HG02884 (cell line): Measurements from ENCODE around the gene SCP2D1.
"Not testable (repeated sequence)": the region's sequence is repeated elsewhere in the genome, so short reads cannot be mapped to it uniquely, and the experiment has no call there.

Source experiments
- ATAC-seq: cut with Tn5 transposase; IDR thresholded peaks from one replicate; pipeline ENCODE4 v1.9.1; 2021; ENCODE audit warnings: mild to moderate bottlenecking, moderate library complexity; ENCODE audit not compliant: unreplicated experiment

The SCP2D1 gene

DNA sequence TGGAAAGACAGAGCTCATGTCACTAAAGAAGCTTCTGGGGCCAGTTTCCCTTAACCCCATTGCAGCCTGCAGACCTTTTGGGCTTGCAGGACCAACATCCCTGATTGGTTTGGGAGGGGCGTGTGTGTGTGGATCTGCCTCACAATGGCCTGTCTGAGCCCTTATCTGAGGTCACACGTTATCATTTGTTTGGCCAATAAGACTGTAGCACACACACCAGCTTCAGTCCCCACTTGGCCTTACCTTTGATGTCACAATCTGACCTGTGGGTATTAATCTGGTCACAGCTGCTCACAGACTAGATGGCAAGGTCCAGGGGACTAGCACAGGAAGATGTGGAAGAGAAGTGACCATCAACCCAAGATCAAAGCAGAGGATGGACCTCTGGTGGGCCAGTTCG, at the start of gene SCP2D1:
SCP2D1 (plus strand) TSS at position 301 of the 400 bp plus-strand sequence; CDS start at position 334, 33 bp downstream.
- no peak for ATAC-seq

DNA sequence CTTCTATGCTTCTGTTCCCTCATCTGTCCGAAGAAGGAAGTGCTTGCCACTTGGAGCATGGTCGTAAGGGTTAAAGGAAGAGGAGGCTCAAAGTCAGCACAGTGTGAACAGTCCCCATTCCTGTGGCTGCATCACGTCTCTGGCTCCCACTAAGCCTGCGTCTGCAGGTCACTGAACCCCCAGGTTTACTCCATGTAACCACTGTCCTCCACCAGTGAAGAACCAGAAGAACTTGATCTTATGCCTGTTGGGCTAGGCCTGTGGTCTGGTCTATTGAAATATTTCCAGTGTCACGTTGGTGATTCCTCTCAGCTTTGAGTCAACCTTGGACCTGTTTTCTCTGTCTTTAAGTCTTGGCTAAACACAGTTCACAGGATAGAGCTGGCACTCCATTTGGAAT, 45.9 kb upstream of the SCP2D1 start:
- no peak for ATAC-seq

DNA sequence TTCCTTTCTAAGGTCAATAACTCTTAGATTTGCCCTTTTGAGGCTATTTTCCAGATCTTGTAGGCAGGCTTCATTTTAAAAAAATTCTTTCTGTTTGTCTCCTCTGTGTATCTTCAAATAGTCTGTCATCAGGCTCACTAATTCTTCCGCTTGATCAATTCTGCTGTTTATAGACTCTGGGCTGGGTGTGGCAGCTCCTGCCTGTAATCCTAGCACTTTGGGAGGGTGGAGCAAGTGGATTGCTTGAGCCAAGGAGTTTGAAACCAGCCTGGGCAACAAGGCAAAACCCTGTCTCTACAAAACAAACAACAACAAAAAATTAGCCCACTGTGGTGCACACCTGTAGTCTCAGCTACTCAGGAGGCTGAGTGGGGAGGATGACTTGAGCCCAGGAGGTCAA, 40.0 kb upstream of the SCP2D1 start:
- no peak for ATAC-seq

DNA sequence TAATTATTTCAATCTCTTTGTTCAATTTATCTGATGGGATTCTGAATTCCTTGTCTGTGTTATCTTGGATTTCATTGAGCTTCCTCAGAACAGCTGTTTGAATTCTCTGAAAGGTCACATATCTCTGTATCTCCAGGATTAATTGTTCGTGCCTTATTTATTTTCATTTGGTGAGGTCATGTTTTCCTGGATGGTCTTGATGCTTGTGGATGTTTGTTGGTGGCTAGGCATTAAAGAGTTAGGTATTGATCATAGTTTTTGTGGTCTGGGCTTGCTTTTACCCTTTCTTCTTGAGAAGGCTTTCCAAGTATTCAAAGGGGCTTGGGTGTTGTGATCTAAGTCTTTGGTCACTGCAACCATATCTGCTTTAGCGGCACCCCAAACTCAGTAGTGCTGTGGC, 39.4 kb upstream of the SCP2D1 start:
- no peak for ATAC-seq

DNA sequence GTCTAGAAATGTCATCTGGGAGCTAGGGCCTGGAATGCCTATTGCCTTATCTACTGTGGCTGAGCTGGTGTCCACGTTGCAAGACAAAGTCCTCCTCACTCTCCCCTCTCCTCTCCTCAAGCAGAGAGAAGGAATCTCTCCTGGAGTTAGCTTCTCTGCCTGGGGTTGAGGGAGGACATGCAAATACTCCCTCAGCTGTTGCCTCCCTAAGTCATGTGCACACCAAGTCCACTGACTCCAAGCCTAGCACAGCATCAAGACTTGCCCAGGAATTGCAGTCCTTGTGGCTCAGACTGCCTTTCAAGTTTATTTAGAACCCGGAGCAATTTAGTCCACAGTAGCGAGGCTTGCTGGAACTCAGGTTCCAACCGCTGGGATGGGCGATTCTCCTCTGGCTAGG, 38.0 kb upstream of the SCP2D1 start:
- no peak for ATAC-seq

DNA sequence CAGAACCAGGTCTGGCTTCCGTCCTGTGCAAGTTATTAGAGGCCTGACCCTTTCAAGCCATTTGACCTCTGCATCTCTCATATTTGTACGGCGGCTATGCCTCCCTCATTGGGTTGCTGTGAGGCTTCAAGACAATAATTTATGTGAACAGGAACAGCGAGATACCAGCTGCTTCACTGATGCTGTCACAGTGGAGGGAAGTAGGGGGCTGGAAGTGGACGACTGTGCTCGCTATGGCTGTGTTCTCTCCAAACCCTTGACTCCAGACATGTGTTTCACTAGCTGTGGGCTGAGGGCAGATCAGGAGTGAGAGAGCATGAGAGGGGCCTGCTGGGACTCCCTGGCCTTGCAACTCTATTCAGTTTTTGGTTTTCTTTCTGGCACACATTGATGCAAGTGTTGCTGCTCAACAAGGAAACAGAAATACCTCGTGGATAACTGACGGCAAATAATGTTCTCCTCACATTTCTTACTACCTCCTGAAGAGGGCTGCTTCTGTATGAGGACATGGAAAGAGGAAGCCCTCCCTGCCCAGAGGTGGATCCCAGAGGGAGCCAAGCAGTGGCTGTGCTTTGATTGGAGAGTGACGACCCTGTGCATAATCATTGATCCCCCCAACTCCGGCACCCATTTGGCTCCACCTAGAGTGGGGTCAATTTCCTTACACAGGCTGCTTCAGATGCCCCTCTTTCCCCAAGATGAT, 34.7 kb upstream of the SCP2D1 start:
- ATAC-seq: no peak

DNA sequence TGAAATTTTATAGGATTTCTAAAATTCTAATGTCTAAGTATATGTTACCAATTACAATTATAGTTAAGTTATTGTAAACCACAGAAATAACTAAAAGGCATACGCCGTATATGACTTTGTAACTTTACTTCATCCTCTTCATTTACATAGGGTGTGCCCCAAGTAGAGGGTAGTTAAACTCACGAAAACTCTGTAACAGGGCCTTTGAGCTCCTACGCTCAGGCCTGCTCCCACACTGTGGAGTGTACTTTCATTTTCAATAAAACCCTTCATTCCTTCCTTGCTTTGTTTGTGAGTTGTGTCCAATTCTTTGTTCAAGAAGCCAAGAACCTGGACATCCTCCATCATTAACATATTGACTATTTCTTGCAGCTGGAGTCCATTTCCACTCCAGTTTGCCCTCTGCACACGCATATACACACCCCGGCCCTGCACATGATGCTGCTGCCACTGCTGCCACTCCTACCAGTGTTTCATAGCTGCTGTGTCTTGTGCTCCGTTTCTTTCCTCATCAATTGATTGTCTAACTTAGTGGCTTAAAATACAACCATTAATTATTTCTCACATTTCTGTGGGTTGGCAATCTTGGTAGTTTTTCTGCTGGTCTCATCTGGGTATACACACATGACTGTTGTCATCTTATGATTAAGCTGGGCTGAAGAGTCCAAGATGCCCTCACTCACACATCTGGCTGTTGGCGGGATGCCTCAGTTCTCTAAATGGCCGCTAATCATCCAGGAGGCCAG, 33.0 kb upstream of the SCP2D1 start:
- no peak for ATAC-seq

DNA sequence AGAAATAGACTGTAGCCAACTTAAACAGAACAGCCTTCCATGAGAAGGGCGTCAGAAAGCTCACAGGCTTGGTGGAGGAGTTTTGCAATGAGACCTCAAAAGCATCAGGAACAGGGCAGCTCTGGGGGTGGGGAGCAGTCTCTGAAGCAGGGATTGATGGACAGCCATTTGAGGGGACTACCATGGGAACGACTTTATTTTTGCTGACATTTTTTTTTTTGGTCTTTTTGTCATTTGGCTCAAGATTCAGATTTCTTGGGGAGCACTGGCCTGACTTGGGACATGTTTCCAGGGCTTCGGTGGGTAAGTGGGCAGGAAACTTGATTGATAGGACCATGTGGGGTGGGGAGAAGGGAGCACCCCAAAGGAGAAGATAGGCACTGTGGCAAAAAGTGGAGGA, 32.1 kb upstream of the SCP2D1 start:
- ATAC-seq: no peak

DNA sequence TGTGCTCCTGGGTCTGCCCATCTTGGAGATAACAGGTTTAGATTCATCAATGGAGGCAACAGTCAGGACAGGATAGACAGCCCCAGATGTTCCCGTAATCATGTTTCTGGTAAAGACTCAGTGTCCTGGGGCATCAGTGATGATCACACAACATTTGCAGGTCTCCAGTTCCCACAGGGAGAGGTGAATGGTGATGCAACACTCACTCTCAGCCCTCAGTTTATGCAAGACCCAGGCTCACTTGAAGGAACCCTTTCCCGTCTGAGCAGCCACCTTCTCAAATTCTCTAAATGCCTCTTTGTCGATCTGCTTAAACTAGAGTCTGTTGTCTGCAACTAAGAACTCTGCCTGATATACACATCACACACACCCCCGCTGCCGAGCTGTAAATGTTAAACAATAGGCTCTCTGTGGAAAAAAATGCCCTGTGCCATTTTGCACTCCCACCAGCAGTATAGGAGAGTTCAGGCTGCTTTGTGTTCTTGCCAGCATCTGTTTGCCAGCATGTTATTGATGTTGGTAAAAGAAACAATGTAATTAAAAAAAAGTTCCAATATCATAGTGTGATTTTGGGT, 30.1 kb upstream of the SCP2D1 start:
- ATAC-seq: no peak

DNA sequence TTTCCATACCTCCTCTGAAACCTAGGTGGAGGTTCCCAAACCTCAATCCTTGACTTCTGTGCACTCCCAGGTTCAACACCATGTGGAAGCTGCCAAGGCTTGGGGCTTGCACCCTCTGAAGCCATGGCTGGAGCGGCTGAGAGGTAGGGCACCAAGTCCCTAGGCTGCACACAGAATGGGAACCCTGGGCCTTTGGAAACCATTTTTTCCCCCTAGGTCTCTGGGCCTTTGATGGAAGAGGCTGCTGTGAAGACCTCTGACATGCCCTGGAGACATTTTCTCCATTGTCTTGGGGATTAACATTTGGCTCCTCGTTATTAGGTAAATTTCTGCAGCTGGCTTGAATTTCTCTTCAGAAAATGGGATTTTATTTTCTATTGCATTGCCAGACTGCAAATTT, 26.5 kb upstream of the SCP2D1 start:
- ATAC-seq: not testable (repeated sequence)

DNA sequence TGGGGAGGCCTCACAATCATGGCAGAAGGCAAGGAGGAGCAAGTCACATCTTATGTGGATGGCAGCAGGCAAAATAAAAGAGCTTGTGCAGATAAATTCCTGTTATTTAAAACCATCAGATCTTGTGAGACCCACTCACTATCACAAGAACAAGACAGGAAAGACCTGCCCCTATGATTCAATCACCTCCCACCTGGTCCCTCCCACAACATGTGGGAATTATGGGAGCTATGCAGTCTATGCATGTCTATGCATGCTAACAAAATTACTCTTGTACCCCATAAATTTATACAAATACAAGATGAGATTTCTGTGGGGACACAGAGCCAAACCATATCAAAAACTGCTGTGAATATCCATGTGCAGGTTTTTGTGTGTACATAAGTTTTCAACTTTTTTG, 25.6 kb upstream of the SCP2D1 start:
- no peak for ATAC-seq

DNA sequence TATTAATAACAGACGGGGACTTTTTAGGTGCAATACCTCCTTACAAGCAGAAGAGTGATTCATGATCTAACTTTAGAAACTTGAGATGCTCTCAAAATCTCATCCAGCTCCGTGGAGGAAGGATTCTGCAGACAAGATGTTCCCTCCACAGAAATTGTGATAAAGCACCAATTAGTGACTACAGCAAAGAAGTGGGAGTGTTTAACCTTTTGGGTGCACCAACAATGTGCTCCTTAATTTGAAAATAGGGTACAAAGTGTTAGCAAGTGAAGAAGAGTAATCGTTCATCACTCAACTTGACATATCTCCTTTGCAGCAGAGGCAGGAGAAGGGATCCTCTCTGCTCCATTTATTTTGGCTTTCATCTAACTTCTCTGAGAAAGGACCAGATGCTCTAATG, 22.8 kb upstream of the SCP2D1 start:
- ATAC-seq: no peak

DNA sequence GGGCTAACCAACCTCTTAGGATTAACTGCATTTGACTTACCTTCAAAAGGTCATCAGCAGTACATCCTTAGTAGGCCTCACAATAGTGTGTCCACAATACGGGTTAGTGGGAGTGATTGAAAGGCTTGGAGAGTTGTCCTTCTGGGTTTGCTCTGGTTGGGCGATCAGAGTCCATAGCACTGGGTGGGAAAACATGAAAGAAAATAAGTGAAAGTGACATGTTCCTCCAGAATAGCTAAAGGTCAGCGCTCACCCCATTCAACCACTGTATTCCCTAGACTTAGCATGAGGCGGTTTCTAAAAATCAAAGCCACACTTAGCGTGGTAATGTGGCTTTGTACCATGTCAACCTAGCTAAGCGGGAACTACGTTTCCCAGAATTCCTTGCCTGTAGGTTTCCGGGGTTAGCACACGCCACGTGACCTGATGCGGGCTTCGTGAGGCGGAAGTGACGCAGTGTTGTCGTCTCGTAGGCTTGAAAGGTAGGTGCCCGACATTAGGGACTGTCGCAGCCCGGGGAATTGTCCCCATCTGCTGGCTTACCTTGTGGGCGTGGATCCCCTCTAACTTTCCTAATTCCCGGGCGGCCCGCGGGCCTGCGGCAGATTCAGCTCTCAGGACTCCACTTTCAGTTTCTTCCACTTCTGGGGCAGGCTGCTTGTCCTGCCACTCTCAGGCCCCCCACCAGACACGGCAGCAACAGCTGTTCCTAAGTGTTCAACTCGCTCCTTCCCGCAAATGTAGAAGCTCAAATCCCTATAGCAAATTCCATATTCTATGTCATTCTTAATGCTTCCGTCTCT, 19.8 kb upstream of the SCP2D1 start:
- peak; percentile 96 for ATAC-seq

DNA sequence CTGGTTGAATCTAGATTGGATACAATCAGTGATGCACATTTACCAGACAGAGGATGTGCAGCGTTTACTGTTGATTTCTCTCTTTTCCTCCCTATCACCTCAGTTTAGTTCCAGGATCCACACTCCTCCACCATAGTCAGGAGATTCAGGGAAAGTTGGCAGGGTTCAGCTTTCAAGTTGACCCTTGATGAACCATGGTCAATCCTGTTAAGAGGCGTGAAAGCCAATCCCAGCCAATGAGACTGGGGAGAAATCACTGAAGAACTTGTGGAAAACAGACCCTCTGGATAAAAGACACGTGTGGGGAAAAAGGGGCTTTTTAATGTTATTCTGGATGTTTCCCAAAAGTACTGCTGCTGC, 19.2 kb upstream of the SCP2D1 start:
- no peak for ATAC-seq

DNA sequence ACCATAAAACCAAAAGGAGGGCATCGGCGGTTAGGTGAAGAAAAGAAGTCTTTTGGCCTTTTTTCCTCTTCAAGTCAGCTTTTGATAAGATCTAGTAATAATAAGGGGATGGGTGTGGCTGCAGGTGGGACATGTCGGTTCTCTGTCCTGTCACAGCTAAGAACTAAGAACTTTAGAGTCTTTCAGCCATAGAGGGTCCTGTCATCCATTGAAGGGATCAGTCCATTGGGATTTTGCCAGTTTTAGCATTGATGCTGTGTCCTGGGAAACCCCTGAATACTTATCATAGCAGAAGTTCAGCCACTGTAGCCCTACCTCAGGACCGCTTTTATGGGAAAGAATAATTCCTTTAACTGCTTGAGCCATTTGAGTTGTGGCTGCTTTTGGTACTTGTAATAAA, 18.2 kb upstream of the SCP2D1 start:
- no peak for ATAC-seq

DNA sequence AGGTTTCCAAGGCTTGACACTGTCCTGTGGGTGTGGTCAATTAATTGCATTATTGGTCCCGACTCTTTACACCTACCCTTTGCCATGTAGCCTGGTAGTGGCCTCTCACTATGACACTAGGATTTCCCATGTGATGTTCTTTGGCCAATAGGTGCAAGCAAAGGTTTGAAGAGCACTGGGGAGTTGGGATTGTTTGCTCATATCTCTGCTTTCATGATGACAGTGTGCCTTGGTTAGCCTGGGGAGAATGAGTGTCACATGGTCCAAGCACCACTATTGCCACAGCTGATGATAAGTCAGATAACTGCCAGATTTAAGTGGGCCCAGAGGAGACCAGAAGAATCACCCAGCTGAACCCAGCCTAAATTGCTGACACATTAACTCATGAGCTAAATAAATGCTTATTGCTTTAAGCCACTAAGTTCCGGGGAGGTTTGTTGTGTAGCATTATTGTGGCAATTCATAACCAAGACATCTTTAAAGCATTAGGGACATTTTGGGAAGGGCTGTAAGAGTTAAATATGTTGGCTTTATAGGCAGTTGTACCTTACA, 17.2 kb upstream of the SCP2D1 start:
- ATAC-seq: no peak

DNA sequence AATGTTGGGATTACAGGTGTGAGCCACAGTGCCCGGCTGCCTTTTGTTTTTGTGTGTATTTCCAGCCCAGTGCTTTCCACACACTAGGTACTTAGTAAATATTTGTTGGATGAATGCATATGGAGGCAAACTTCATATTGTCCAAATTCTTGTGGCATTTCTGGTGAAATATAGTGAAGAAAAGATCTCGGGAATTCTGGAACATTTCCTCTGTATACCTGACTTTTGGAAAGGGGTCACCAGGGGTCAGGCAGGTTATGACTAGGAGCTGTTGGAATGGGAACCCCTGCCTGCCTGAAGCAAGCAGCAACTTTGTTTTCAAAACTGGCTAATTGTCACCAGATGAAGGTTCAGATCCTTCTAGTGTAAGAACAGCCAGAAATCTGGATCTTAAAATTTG, 12.1 kb upstream of the SCP2D1 start:
- ATAC-seq: no peak

DNA sequence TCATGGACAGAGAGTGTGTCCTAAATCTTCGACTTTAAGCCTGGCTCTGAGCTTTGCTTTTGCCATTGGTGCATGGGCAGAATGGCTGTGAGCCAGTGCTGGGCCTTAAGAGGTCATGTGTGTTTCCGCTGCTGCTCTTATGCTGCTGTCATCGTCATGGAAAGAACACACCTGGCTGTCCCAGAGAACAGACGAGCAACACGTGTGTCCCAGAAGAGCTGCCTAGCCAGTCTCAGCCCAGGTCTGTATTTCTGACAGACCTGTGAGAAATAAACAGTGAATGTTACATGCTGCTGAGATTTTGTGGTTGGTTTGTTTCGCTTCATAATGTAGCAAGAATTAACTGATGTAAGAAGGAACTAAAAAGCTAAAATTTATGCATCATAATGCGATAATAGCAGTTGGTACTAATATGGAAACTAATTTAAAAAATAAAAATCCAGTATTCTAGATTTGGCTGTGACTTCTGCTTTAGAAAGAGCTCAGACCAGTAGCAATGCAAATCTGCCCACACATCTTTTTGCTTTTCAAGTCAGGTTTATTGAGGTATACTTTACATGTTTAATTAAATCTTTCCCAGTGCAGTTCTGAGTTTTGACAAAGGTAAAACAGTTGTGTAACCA, 11.5 kb upstream of the SCP2D1 start:
- no peak for ATAC-seq

DNA sequence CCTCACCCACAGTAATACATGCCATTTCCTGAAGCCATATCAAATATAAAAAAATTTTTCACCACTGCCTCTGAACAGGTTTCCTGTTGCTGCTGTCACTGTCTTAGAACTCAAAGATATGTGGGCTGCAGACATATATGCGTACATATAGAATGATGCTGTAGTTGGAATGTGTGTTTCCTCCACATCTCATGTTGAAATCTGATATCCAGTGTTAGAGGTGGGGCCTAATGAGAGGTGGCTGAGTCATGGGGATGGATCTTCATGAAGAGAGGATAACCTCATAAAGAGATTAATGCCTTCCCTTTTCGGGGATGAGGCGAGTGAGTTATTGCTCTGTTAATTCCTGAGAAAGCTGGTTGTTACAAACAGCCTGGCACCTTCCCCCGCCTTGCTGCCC, 7.7 kb upstream of the SCP2D1 start:
- ATAC-seq: no peak

DNA sequence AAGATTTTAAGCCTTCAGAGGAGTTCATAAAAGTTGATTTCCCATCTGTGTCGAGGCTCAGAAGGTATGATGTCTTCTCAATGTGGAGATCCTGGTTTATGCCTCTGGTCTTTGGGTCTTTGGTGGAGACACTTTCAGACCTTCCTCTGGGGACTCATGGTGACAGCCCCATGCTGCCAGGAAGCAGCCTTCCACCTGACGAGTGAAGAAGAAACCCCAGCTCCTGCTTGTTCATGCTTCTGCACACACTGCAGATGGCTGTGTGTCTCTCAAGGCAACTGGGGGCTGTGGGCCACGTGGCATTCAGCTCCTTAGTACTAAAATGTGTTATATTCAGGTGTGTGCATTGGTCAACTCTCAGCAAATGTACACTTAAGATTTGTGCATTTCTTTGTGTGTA, 4.9 kb upstream of the SCP2D1 start:
- ATAC-seq: no peak

DNA sequence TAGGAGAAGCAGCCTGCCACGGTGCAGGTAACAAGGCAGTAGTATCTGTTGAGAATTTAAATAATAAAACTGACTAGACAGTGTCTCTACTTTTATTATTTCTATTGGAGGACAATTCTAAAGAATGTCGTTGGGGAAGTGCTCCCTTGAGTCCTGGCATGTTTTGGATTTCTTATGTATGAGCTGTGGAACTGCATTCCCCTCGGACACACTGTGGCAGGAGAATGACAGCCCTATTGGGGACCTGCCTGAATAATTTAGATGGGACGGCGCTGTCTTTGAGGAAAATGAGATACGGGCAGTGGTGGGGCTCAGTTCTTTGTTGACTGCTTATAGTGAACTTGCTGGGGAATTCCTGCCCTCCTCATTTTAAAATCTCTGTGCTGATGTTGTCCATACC, 2.4 kb upstream of the SCP2D1 start:
- ATAC-seq: no peak
